Measurements from ENCODE around the gene C2orf68. TPM values are rescaled to one million over a fixed set of nuclear protein-coding genes. Genes with fewer than 3 reads are reported as not detected.

Gene C2orf68
- total and polyA plus RNA-seq, 2 of the 13 experiments (the other 11 are each of a cell fraction or from before 2014, with no cell fraction given) = 47.1 to 77.4 TPM

- no peak for TF ChIP-seq CTCF (CRISPR knock-in tag; IDR thresholded peaks at IDR 0.05)
- no peak for TF ChIP-seq CC2D1A (CRISPR knock-in tag; IDR thresholded peaks at IDR 0.05)
- TF ChIP-seq ZNF274 (CRISPR knock-in tag; IDR thresholded peaks at IDR 0.05) = peak; percentile 95
- no peak; the same call in 1 of the 2 replicates for TF ChIP-seq ZNF703 (CRISPR knock-in tag; IDR thresholded peaks at IDR 0.05; ENCODE audit: borderline replicate concordance)
- TF ChIP-seq MZF1 (CRISPR knock-in tag; IDR thresholded peaks at IDR 0.05; ENCODE audit: borderline replicate concordance) = no peak
- TF ChIP-seq RORA (CRISPR knock-in tag; IDR thresholded peaks at IDR 0.05) = peak; percentile 47; the same call in 1 of the 2 replicates
- TF ChIP-seq DNMT3B (CRISPR knock-in tag; conservative IDR thresholded peaks at IDR 0.05) = no peak
- TF ChIP-seq ZNF709 (CRISPR knock-in tag; IDR thresholded peaks at IDR 0.05) = peak; percentile 74; the same call in 1 of the 2 replicates
- no peak for TF ChIP-seq TBP (CRISPR knock-in tag; IDR thresholded peaks at IDR 0.05)
- no peak for TF ChIP-seq FLYWCH1 (CRISPR knock-in tag; IDR thresholded peaks at IDR 0.05)
- peak; percentile 31; the same call in 1 of the 2 replicates for TF ChIP-seq ZBED4 (CRISPR knock-in tag; IDR thresholded peaks at IDR 0.05; ENCODE audit: borderline replicate concordance)
- no peak for TF ChIP-seq SIX1 (CRISPR knock-in tag; IDR thresholded peaks at IDR 0.05; ENCODE audit: borderline replicate concordance)
- no peak for TF ChIP-seq ZNF451 (CRISPR knock-in tag; IDR thresholded peaks at IDR 0.05)
- peak; percentile 63; the same call in 1 of the 2 replicates for TF ChIP-seq ZNF589 (CRISPR knock-in tag; conservative IDR thresholded peaks at IDR 0.05)
- TF ChIP-seq EP300 (IDR thresholded peaks at IDR 0.05; ENCODE audit: low read depth in 2 of 2, low read length in 2 of 2) = no peak
- TF ChIP-seq EP300 (CRISPR knock-in tag; IDR thresholded peaks at IDR 0.05; ENCODE audit: borderline replicate concordance) = no peak
- no peak for TF ChIP-seq TFAP4 (IDR thresholded peaks at IDR 0.05; ENCODE audit: borderline replicate concordance, low read depth)
- TF ChIP-seq ZFYVE20 (CRISPR knock-in tag; IDR thresholded peaks at IDR 0.05; ENCODE audit: borderline replicate concordance, low read depth) = no peak; the same call in 1 of the 2 replicates
- TF ChIP-seq SALL1 (CRISPR knock-in tag; IDR thresholded peaks at IDR 0.05) = peak; percentile 73
- TF ChIP-seq HIVEP1 (CRISPR knock-in tag; IDR thresholded peaks at IDR 0.05) = 0 out of 2 replicates have a peak, but pooled peaks have one; percentile 48
- no peak; the same call in 1 of the 2 replicates for TF ChIP-seq ZNF639 (CRISPR knock-in tag; conservative IDR thresholded peaks at IDR 0.05)
- TF ChIP-seq CCAR2 (optimal IDR thresholded peaks at IDR 0.05; ENCODE audit: low read depth, low read length) = no peak
Observed at GRCh38 chr2:85595301-85596025, 16.4 kb downstream of the C2orf68 start, which contains the start of gene RNF181 (continued).
